HG02973 (cell line): ENCODE measurements around the gene C12orf43.
"Not testable (repeated sequence)": the region's sequence is repeated elsewhere in the genome, so short reads cannot be mapped to it uniquely, and the experiment has no call there.

Experiments
- ATAC-seq: cut with Tn5 transposase; IDR thresholded peaks from one replicate; pipeline ENCODE4 v1.9.1; 2021; ENCODE audit warnings: moderate library complexity; ENCODE audit not compliant: unreplicated experiment

The C12orf43 gene, protein sequence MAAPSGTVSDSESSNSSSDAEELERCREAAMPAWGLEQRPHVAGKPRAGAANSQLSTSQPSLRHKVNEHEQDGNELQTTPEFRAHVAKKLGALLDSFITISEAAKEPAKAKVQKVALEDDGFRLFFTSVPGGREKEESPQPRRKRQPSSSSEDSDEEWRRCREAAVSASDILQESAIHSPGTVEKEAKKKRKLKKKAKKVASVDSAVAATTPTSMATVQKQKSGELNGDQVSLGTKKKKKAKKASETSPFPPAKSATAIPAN

DNA sequence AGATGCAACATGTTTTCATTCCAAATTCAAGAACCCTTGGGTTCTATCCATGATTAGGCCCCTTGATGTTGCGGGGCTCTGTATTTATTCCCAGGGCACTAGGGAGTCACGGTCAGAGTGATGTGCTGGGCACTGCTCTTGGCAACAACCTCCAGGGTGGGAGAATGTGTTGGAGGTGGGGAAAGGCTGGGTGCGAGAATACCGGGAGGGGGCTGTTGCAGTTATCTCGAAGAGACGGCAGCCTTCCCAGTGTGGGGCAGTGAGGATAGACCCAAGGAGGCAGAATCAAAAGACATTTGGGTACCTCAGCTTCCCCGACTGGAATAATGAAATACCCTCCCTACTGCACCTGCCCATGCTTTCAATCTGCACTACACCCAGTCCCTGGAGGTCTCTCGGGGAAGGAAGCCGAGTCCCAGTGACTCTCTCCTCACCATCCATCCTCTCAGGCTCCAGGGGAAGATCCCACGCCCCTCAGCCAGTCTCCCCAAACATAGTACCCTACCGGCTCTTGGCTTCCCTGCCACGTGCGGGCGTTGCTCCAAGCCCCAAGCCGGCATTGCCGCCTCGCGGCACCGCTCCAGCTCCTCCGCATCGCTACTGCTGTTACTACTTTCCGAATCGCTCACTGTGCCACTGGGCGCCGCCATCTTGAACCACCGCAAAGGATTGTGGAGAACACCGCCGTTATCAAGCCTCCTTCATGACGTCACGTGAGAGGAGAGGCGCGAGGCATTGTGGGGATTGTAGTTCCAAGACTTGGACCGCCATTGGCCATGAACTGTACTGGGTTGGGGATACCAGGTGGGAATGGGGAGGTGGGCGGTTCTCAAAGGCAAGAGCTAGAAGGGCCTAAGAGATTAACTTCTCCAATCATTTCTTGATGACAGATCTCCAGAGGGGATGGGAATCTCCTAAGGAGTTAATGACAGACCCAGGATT is at the start of gene C12orf43:
Gene C12orf43 (minus strand): TSS at position 663 of the 942 bp plus-strand sequence. CDS start 13 bp downstream, at position 650.
- ATAC-seq: peak; percentile 94

DNA sequence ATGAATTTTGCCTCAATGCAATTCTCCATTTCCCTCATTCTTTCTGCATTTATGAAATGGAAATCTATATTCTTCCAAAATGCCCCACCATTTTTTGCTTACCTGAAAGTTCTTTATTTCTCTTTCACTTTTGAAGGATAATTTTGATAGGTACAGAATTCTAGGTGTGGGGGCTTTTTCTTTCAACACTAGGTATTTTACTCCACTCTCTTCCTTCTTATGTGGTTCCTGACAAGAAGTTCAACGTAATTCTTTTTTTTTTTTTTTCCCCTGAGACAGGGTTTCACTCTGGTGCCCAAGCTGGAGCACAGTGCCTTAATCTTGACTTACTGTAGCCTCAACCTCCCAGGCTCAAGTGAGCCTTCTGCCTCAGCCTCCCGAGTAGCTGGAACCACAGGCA is 49.1 kb upstream of the C12orf43 start:
- no peak for ATAC-seq

DNA sequence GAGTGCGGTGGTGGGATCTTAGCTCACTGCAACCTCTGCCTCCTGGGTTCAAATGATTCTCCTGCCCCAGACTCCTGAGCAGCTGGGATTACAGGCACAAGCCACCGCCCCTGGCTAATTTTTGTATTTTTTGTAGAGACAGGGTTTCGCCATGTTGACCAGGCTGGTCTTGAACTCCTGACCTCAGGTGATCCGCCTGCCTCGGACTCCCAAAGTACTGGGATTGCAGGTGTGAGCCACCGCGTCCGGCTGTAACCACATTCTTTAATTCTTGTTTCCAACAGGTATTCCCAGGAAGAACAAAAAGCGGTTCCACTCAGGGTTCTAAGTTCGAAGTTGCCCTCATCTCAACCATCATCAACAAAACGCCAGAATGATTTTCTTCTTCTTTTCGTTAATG is 48.3 kb upstream of the C12orf43 start:
- ATAC-seq: not testable (repeated sequence)

DNA sequence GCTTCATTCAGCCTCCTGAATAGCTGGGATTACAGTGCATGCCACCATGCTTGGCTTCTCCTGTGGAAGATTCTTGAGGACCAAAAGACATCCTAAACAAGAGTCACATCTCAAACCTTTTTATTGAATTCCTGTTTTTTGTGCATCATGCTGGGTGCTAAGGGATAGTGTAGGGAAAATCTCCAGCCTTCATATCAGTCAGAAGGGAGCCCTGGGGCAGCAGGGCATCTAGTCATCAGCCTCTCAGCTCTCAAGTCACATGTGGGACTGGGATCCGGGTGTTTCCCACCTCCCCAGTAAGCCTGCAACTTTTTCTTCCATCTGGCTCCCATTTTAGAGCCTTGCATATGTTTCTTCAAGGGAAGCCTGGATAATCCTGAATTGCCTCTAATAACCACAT is 47.8 kb upstream of the C12orf43 start:
- no peak for ATAC-seq

DNA sequence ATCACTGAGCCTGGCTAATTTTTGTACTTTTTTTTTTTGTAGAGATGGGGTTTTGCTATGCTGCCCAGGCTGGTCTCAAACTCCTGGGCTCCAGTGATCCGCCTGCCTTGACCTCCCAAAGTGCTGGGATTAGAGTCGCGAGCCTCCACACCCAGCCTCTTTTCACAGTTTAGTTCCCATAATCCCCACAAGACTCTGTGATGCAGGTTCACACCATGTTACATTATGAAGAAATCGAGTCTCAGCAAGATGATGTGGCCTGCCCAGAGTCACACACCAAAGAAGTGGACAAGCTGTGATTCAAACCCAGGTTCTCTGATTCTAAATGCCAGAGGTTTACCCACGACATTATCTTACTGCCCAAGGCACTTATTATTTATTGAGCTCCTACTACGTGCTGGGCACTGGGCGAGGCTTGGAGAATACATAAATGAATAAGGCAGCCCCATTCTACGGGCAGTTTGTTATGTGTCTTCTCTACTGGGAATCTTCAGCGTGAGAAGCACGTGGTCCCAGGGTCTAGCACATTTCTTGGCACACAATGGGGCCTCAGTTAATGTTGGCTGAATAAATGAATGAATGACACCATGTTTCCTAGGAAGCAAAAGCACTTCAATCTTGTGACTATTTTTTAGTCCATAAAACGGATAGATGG is 46.2 kb upstream of the C12orf43 start:
- no peak for ATAC-seq

DNA sequence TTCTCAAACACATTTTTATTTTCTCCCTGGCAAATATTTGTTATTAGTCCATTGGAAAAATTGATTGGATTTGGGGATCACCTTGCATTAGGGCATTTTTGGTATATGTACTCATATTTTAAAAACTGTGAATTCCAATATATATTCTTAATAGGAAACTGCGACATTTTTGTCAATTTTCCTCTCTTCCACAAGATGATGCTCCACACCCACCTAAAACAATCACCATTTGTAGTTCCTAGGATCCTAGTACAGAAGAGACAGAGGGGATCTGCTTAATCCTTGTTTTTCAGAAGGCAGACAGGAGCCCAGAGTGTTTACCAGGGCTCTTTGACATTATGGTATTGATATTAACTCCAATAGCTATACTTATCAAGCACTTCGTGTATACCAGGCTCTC is 45.5 kb upstream of the C12orf43 start:
- no peak for ATAC-seq

DNA sequence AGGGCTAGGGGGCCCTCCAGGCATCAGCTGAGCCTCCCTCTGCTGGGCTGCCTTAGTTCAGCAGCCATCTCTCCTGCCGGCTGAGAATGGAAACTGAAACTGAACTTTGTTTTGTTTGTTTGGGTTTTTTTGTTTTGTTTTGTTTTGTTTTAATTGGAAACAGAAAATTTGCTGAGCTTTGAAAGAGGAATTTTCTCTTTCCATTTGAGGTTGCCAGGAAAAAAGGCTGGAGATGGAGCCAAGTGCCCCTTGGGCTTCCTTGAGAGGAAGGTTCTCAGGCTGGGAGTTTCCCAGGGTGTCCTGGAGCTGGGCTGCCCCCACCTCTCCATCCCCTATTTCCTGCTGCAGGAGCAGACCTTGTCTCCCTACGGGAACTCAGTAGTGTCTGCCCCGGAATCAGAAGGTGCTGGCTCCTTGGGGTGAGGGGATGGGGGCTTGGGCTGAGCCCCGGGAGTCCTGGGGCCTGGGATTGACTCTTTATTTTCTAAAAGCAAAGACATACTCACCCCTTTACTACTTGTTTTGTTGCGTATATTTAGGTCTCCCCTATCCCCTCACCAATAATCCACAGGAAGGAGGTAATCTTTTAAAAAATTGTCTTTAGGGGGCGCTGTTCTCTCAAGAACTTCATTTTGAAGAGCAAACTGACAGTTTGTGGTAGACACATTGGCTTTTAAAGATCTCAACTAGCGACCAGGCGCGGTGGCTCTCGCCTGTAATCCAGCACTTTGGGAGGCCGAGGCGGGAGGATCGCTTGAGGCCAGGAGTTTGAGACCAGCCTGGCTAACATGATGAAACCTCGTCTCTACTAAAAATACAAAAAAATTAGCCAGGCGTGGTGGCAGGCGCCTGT is 44.1 kb upstream of the C12orf43 start:
- peak; percentile 84 for ATAC-seq

DNA sequence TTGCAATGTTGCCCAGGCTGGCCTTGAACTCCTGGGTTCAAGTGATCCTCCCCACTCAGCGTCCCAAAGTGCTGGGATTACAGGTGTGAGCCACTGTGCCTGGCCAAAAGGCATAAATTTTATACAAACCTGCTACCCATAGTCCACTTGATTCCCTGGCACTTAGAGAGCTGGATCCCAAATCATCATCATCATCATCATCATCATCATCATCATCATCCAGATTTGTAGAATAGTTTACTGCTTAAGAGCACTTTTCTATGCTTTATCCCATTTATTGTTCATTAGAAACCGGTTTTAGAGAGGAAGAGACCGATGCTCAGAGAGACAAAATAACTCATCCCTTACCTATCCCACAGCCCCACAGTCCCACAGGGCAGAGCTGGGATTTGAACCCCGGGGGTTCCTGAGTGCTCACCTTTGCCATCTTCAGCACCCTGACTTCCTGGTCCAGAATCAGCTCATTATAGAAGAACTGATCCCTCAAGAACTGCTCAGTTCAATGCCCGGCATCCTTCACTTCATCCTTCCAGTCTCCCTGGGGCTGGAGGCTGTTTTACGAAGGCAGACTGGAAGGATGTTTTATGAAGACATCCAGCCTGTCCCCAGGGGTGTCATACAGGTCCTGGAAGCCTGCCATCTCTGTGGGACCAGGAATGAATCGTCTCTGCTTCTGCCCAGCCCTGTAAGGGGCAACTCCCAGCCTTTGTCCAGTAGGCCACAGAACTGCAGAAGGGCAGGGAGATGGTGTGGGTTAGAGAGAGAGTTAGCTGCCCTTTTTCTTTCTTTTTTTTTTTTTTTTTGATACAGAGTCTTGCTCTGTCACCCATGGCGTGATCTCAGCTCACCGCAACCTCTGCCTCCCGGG is 43.0 kb upstream of the C12orf43 start:
- ATAC-seq: no peak

DNA sequence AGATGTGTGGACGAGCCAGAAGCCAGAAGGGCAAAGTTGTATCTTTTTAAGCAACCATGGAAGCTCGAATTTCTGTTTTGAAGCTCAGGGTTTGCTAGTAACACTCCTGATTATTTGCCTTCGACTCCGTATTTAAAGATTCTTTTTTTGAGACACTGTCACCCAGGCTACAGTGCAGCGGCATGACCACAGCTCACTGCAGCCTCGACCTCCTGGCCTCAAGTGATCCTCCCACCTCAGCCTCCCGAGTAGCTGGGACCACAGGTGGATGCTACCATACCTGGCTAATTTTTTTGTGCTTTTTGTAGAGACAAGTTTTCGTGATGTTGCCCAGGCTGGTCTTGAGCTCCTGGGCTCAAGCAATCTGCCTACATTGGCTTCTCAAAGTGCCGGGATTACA is 41.5 kb upstream of the C12orf43 start:
- no peak for ATAC-seq

DNA sequence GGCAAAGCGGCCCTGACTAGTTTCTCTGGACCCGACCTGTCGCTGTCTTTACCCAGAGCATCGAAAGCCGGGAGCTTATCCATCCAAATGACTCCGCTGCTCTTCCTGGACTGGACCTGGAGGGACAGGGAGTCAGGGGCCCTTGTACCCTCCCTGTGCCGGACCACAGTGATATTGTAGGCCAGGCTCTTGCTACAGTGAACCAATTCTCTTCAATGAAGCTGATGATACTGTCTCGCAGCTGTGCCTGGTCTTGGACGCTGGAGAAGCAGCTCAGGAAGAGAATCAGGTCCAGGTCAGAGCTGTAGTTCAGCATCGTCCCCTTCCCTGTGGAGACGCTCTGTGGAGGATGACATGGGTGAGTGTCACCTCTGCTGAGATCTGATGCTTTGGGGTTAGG is 37.4 kb upstream of the C12orf43 start:
- no peak for ATAC-seq

DNA sequence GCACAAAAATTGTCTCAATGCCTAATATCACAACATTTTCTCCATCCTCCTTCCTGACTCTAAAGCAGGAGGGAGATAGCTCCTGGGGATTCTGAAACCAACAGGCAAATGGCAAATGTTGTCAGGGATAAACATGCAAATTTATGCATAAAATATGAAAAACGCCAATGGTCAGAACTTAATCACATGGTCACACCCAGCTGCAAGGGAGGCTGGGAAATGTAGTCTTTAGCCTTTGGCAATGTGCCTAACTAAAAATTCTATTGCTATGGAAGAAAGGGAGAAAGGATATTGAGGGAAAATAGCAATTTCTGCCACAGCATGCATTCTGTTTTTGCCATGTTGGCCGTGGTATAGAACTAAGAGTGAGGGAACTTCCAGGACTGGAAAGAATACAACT is 34.4 kb upstream of the C12orf43 start:
- ATAC-seq: no peak

DNA sequence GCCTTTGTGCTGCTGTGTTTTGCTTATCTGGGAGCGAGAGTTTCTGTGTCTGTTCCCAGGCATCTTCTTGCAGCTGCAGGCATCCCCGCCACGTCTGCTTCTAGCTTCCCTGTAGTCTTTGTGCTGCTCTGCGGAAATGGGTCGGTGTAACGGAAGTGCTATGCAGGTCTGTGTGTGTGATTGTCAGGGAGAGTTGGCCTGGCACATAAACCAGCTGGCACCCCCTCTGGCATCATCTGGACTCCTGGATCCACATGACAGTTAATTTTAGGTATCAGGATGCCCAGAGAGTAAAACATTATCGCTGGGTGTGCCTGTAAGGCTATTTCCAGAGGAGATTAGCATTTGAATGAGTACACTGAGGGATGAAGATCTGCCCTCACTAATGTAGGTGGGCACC is 32.2 kb upstream of the C12orf43 start:
- no peak for ATAC-seq

DNA sequence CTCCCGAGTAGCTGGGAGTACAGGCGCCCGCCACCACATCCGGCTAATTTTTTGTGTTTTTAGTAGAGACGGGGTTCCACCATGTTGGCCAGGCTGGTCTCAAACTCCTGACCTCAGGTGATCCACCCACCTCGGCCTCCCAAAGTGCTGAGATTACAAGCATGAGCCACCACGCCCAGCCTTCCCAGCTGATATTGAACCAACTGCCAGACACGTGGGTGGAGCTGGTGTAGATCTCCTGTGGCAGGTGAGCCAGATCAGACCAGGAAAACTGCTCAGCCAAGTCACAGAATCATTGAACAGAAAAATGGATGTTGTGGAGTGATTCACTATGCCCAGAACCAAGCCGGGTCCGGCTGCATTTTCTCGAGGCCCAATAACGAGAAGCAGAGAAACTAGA is 31.1 kb upstream of the C12orf43 start:
- not testable (repeated sequence) for ATAC-seq

DNA sequence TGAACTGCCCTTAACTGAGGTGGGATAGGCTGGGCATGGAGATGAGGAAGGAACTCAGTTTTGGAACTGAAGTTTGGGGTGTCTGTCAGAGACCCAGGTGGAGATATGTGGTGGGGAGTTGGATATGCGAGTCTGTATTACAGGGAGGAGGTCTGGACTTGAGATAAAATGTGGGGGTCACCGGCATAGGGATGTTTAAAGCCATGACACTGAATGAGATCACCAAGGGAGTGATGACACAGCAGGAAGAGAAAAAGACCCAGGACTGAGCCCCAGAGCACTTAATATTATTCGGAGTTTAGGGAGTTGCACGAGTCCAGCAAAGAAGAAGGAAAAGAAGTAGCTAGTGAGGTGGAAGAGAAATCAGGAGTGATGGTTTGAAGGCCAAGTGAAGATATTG is 26.8 kb upstream of the C12orf43 start:
- ATAC-seq: no peak

DNA sequence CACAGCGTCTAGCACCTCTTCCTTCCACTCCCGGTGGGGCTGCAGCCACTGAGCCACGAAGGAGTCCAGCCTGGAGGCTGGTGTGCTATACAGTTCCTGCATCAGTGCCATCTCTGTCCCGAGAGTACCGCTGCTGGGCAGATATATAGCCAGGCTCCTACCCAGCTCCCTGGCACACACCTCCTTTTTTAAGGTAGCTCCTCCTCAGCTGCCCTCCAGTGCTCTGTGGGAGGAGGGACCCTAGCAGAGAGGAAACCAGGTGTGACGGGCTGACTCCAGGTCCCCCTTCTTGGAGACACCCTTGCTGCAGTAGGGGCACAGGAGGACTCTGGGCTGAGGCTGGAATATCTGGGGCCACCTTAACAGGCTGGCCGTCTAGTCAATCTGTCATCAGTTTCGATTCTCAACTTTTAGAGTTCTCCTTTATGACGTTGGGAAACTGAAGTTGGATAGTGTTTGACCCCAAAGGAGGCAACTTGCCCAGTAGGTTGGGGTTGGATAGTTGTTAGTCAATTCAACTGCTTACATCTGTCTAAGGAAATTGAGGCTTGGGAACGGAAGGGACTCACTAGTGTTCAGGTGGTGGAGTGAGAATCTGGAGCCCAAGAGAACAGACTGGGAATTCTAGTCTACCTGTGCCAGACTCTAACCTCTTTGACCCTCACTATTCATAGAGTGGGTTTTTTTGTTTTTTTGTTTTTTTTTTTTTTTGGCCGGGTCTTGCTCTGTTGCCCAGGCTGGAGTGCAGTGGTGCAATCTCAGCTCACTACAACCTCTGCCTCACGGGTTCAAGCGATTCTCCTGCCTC is 22.8 kb upstream of the C12orf43 start, which contains the start of gene OASL:
Gene OASL (minus strand): TSS at position 386 of the 808 bp plus-strand sequence. CDS start 275 bp downstream, at position 111.
- ATAC-seq: peak; percentile 49

DNA sequence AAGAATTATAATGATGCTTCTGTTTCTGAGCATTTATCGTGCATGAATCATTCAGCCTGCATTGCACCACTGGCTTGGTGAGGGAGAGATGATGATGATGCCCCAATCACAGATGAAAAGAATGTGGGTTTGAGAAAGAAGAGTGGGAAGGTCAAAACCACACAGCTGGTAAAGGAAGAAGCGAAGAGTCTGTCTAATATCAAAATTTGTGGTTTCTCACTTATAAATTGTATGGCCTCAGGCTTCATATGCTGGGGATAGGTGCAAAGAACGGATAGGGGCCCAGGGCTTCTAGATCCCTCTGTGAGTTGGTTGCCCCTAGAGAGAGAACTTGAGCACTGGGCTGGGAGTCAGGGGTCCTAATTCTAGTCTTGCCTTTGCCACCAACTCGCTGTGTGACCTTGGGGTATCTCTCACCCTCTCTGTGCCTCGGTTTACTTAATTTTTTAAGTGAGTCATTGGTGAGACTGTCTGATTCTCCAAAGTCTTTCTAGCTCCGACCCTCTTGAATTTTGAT is 20.6 kb upstream of the C12orf43 start:
- no peak for ATAC-seq

DNA sequence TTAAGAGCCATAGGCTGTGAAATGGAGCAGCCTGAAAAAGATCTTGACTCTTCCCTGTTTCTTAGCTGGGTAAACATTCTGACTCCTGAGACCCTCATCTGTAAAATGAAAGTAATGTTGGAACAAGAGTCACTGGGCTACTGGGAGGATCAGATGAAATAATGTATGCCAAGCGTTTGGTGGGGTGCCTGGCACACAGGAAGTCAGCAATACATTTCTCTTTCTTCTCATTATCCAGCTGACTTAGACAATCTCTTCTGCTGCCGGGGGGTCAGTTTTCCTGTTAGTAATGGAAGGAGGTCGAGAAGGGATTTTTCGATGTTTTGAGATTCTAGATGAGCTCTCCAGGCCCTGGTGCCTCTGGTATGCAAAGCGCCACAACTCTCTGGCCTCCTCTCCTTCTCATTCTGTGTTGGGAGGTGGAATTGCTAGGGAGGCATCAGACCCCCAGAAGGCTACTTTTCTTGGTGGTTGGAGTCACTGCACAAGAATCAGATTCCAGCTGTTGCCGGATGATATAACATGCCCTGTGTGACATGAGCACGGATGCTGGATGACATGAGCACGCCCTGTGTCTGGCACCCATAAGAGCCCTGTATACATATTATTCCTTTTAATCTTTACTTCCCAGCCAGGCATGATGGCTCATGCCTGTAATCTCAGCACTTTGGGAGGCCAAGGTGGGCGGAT is 18.5 kb upstream of the C12orf43 start:
- ATAC-seq: no peak
